GM19438 (cell line): ENCODE results near the gene MGAT3.

ENCODE experiments used
- ATAC-seq: cut with Tn5 transposase; IDR thresholded peaks from one replicate; pipeline ENCODE4 v1.9.1; 2021; ENCODE audit warnings: low read depth; ENCODE audit not compliant: unreplicated experiment

The MGAT3 gene

DNA sequence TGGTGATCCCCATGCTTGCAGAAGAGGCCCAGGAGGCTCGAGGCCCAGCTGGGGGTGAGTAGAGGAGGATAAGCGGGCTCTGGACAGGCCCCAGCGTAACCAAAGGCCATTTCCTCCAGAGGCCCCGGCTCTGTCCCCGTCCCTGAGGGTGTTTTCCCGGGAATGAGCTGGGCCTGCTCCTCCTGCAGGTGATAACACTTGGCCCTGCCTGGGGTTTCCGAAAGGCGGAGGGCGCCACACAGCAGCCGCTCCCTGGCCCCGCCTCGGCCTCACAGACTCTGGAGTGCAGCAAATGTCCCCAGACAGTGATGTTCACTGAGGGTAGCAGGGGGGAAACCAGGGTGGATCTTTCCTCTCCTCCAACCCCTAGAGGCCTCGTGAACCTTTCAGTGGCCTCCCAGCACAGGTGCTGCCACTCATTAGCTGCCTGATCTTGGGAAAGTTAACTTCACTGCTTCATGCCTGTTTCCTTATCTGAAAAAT lies 10.5 kb upstream of the MGAT3 start:
- ATAC-seq: peak; percentile 33

DNA sequence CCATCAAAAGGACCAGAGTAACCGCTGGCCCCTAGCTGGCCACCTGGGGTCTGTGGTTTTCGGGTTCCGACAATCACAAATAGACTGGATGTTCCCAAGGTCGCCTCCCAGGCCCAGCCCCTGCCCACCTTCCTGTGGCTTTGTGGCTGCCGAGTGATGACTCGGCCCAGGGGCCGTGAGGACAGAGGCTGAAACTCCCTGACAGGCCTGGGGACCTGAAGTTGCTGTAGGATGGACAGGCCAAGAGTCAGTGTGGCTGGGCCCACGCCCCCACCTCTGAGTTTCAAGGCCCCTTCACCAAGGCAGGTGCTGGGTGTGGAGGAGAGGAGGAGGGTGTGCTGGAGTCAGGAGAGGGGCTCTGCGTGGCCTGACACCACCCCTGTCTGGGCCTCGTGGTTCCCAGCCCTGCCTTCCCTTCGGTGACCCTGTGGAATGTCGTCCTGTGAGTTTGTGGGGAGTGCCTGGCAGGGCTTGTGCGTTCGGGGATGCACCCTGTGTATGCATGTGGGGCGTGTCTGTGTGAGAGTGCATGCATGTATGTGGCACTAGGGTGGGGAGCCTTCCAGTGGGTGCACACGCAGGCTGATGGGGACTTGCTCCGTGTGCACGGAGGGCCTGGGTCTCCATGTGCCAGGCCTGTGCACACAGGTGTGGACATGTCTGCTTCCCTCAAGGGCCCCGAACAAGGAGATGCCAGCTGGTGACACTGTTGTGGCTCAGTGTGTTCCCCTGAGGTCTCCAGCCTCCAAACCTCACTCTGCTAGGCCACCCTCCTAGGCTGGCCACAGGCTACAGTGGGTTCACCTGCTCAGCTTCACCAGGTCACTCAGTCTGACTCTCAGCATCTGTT lies 8.4 kb upstream of the MGAT3 start:
- no peak for ATAC-seq

DNA sequence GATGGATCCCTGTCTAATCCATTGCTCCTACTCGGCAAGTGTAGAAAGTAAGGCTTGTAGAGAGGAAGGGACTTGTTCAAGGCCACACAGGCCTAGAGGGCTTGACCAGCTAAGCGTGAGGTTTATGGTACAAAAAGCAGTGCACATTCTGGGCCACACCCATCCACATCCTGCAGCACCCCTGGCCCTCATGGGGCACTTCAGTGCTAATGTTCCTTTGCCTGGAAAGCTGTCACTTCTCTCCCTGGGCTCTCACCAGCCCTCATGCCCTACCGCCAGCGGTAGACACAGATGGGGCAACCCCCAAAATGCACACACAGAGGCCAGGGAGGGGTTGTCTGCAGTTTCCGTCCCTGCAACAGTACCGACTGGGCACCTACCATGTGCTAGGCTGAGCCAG lies 7.1 kb upstream of the MGAT3 start:
- no peak for ATAC-seq

DNA sequence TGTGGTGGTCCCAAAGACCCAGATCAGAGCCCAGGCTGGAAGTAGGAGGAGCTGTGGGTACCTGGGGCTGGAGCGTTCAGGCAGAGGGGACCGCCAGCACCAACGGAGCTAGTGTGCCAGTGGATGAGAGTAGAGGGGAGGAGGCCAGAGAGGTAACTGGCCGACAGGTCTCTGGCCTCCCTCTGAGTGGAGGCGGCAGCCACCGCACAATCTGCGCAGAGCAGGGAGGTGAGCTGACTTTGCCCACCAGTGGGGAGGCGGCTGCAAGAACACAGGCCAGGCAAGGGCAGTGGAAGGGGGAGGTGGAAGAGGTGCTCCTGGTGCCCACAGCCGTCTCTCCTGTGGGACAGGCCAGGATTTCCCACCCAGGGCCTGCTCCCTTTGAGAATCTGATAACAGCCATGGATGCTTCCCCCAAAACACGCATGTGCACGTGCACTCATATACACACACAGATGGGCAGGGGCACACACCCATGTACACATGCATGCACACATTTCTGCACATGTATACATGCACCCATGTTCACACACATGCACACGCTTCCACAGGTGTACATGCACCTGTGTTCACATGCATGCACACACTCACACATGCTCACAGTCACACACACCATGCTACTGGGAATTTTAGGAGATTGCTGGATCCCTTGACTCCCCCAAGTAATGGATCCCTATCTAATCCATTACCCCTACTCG lies 6.4 kb upstream of the MGAT3 start:
- ATAC-seq: no peak

DNA sequence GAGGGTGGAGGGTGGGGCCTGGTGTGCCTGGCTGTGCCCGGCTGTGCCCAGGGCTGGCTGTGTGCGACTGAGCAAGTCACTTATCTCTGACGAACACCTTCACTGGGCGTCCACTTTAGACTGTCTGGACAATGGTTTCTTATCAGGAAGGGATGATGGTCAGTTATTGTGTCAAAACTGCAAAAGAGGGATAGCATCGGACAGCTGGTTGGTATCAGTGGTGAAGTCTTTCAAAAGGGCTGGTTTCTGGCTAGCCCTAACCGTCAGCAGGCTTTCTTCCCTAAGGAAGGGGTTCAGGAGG lies 4.1 kb upstream of the MGAT3 start:
- no peak for ATAC-seq

DNA sequence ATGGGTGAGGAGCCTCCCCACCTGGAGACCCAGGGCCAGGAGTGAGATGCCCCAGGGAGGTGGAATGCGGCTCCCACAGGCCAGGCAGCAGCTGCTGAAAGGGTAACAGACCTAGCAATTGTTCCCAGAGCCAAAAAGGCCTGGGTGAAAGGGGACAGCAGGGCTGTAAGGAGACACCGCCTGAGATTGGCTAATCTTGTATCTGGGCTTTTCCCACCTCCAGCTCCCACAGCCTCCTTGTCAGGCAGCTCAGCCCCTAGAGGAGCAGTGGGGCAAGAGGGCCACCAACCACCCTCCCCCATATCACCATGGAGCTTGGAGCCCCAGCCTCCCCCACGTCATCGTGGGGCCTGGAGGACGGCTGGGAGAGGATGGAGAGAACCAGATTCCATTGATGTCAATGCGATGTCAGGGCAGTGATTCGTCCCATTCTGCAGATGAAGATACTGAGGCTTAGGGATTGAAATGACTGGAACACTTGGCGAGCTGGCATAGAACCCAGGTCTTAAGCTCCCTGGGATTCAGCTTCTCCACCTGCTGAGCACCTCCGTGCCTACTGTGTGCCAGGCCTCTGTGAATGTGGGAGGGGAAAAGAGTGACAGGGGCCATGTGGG lies 2.9 kb upstream of the MGAT3 start:
- ATAC-seq: no peak

DNA sequence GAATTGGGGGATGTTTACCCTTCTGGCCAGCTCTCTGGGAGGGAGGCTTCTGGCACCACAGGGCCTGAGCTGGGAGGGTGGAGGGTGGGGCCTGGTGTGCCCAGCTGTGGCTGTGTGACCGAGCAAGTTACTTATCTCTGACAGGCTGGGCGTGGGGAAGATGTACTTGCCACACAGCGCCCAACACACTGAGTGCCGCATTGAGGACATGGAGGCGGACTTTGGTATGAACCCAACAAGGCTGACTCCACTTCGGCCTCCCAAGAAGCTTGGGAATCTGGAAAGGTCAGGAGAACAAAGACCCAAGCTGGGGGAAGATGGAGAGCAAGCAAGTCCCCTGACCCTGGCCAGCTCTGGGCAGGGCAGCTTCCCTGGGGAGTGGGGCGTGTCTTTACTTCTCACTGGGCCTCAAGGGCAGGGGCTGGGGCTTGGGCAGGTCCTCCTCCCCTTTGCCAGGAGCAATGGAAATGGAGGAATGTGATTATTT lies 2.4 kb upstream of the MGAT3 start:
- no peak for ATAC-seq

DNA sequence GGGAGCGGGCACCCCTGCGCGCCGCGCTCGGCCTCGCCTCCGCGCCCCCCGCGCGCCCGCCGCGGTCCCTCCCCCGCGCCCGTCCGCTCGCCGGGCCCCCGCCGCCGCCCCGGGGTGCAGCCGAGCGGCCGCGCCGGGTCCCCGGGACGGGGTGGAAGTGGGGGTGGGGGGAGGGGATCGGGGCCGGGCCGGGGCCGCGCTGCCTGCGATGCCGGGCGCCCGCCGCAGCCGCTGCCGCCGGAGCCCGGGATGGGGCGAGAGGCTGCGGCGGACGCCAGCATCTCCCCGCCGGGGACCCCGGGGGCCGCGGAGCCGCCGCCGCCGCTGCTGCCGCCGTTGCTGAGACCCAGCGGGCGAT lies 365 bp downstream of the MGAT3 start:
- ATAC-seq: no peak

DNA sequence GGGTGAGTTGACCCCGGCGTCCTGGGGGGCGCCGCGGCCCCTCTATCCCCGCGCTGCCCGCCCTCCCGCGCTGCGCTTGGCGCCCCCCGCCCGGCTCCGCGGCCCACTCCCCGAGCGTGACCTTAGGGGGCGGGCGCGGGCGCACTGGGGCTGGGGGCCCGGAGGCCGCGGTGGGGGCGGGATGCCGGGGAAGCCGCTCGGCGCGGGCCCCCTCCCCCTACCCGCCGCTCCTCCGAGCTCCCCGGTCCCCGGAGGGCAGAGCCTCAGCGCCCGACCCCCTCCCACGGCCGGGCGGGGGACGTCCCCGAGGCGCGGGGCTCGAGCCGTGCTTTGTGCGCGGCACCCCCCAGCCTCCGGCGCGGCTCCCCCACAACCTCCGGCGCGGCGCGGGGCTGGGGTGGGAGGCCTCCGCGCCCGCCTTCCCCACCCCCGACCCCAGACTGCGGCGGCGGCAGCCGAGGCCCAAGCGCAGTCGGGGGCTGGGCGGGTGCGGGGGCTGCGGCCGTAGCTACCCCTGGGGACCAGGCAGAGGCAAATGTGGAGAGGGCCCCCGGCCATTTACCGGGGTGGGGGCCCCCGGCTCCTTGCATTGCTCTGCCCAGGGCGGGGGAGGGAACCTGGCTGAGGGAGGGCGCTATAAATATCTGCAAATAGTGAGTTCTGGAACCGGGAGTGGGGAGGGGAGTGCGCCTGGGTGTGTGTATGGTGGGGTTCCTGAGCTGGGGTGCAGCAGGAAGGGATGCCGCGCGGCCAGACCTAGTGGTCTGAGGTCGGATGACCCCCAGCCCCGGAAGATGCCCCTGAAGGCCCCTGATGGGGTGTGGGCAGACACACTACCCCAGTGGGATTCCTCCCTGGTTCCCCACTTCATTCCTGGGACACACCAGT lies 988 bp downstream of the MGAT3 start:
- ATAC-seq: no peak

DNA sequence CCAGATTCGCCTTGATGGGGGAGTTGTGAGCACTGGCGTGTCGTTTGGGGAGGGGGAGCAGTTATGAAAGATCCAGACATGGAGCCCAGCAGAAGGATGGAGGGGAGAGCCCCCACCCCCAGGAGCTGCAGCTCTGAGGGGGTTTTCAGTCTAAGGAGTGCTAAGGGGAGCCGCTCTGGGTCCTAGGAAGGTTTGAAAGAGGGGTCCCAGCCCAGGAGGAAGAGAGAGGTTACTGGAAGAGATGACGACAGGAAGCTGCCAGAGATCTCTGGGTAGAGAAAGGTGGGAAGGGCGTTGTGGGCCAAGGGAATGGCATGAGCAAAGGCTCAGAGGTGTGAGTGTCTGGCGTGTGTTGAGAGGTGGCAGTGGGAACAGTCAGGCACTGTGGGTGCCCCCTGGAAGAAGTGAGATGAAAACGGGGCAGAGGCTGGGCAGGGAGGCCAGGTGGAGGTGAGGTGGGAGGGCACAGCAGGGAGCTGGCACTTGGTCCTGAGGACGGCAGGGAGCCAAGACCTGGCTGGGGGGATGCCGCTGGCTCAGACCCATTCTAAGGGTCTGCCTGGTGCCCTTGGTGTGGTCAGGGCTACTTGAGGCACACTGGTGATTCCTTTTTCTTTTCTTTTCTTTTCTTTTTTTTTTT lies 1.8 kb downstream of the MGAT3 start:
- no peak for ATAC-seq

DNA sequence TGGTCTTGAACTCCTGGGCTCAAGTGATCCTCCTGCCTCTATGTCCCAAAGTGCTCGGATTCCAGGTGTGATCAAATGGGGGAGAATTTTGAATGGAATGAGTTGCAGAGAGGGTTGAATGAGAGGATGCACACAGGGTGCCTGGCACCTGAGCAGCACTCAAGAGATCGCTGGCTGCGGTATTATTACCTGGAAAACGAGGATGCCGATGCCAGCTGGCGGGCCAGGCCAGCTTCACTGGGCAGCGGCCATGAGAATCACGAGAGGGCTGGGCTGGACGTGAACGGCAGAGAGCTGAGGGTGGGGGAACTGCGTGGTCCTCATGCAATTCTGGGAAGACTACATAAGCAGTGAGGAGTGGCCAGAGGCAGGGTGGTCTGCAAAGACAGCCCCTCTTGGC lies 2.9 kb downstream of the MGAT3 start:
- no peak for ATAC-seq

DNA sequence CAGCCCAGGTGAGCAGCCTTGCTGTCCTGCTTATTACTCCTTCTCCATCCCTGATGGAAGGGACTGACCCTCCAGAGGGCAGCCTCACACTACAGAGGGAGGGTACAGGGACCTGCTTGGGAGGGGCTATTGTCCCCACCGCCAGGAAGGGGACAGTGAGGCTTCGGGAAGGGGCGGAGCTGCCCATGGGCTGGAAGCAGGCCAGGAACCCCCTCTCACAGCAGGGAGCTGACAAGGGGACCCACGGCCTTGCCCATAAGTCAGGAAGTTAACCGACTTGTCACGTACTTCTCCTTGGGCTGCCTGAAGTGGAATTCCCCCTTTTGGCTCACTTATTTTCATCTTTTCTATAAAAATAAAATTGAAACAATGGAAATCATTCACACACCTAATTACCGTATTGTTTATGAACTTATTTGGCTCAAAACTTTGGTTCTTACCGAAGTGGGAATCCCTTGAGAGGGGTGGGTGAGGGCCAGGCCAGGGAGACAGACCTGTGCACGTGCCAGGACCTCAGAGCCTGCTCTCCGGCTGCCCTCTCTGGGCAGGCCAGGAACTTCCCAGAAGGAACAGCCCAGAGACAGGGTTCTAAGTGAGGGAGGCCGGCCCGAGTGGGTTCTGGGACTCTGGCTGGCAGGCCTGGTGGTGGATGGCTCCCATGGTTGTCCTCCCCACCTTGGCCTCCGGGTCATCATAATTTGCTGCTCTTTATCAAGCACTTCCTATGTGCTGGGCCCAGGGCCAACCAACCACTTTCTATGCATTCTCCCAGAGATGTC lies 5.8 kb downstream of the MGAT3 start:
- no peak for ATAC-seq

DNA sequence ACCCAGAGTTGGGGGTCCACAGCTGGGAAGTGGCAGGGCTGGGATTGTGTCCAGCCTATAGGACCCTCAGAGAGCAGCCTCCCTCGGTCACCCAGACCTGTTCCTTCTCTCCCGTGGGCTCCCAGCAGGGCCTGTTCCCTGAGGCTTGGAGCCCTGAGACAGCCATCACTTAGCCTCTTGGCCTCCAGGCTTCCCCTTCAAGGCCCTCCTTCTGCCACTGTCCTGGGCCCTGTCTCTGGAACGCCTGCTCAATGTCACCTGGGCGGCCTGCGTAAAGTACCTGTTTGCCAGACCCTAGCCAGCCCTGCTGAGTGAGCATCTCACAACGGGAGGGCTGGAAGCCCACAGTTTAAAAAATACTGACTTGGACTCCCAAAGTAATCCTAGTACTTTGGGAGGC lies 6.5 kb downstream of the MGAT3 start:
- ATAC-seq: no peak

DNA sequence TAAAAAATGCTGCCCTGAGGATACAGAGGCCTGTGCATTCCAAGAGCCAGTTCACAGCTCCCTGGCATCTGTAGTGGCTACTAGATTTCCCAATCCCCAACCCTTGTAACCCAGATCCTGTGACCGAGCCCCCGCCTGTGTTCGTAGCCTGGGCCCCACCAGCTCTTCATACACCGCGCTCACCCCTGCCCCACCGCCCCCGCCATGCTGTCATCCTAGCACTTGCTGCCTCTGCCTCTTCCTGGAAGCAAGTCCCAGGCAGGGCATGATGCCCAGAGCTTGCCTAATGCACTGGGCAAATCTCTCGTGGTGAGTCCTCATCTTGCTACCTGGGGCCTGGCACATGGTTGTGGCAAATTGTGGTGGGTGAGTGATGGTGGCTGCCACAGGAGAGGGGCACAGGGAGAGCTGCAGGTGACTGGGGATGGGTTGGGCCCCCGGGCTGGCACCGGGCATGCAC lies 7.1 kb downstream of the MGAT3 start:
- ATAC-seq: no peak

DNA sequence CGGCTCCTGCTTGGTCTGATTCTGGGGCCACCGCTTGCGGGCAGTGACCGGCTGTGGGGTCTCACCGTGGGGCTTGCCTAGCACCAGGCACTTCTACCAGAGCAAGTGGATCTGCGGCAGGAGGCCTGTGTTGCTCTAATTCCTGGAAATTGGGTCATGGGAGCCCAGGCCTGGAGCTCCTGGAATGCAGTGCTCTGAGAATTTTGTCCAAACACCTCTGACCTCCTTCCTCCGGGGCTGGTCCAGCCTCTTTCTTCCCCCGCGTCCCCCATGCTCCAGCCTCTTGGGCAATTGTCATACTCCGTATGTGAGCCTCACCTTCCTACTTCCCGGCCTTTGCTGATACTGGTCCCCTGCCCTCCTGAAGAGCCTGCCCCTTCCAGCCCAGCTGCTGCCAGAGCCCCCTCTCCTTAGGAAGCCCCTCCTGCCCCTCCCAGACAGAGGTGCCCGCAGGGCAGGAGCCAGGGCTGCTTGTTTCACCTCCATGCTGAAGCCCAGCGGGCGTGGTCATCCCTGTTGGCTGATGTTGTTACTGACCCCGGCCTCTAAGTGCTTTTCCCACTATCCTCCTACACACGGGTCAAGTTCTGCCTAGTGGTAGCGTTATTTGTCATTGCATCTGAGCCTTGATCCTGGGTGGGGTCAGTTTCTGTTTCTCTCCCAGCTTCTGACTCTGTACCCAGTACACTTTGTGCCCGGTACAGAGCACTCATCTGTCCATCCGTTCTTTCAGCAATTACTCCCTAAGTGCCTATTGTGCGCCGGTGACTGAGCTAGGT lies 9.6 kb downstream of the MGAT3 start:
- no peak for ATAC-seq

DNA sequence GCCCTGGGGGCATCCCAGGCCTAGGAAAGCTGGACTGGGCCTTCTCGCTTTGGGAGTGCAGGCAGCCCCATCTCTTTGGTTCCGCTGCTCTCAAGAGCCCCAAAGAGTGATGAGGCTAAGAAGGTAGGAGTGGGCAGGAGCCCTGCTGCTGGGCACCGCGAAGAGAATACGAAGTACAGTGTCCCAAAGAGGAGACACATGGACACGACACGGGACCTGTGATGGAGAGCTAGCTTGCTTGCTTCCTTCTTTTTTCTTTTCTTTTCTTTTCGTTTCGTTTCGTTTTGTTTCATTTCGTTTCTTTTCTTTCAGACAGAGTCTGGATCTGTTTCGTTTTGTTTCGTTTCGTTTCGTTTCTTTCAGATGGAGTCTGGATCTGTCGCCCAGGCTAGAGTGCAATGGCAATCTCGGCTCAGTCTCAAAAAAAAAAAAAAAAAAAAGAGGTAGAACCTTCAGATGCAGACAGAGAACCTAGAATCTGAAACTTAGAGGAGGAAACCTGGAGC lies 10.6 kb downstream of the MGAT3 start:
- no peak for ATAC-seq

DNA sequence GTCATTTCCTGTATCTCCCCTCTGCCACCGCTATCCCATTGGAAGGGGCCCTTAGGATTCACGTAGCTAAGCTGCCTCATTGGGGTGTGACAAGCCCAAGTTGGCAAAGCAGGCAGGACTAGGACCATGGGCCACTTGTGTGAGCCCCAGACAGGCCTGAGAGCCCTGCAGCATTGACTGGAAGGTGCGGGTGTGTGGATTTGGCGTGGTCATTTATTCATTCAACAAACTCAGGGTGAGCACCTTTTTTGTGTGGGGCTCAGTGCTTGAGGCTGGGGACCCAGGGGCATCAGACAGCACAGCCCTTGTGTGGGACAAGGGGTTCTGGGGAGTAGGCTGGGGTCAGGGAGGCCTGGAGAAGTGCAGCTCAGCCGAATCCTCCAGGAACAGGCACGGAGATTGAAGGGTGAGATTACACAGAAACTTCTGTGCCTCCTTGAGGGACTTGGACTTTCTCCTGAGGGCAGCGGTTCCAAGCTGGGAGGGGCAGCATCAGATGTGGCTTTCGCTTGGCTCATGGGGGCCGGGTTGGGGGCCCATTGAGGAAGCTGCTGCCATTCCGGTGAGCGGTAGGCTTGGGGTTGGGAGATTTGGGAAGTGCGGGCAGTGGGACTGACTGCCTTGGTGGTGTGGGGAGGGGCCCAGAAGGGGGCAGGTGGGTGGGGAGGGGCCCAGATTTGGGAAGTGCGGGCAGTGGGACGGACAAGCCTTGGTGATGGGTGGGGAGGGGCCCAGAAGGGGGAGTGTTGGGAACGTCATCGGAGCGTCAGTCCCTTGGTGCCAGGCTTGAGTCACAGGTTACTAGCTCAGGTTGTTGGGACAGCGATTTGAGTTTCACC lies 11.9 kb downstream of the MGAT3 start:
- ATAC-seq: no peak

DNA sequence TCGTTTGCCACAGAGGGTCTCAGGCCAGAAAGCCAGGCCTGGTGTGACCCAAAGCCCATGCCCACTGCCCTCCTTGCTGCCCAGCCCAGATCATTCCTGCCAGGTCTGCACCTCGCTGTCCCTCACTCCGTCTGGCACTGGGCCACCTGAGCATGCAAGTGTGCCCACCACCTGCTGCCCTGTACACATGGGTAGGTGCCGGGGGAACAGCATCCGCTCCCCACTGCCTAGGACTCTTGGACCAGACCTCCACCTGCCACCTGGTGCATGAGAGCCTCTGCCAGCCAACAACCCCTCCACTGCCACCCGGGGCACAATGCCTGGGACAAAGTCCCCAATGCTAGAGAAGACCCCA lies 12.5 kb downstream of the MGAT3 start:
- no peak for ATAC-seq
